B cell (primary cell): ENCODE results near the gene PCBP1. TPM values are rescaled to one million over a fixed set of nuclear protein-coding genes. Genes with fewer than 3 reads are reported as not detected.

Experiments used
- ATAC-seq: fragments of 200-7000 bp; cut with Tn5 transposase; one replicate; pipeline ENCODE4 v1.10.0; 2021; ENCODE audit warnings: low read depth, mild to moderate bottlenecking, moderate number of reproducible peaks, moderate library complexity
- CTCF ChIA-PET: fragments of 350-600 bp; sonication (Branson Sonifier 250); formaldehyde crosslinking; loops from one replicate; lab custom pipeline; 2021; ENCODE audit warnings: antibody characterized with exemption, inconsistent platforms; lab: Charles Lee
- POLR2A ChIA-PET: fragments of 350-600 bp; sonication (Branson Sonifier 250); formaldehyde crosslinking; loops from one replicate; lab custom pipeline; 2021; ENCODE audit warnings: antibody characterized with exemption; lab: Charles Lee
- DNase-seq: peaks from one replicate; pipeline ENCODE4 v3.0.0; 2013
- H2AFZ ChIP-seq: 2 replicates; pipeline ENCODE4 v1.6.1; 2012; ENCODE audit warnings: mild to moderate bottlenecking, low read depth, low read length; ENCODE audit not compliant: insufficient read depth, poor library complexity, severe bottlenecking
- H3K27ac ChIP-seq, 2 donors: 1 replicate in 1 of 2; 2 replicates in 1 of 2; pipeline ENCODE4 v1.5.1; 2012 to 2013; ENCODE audit warnings: low read length in 2 of 2, mild to moderate bottlenecking in 2 of 2, moderate library complexity in 1 of 2
- H3K27me3 ChIP-seq, 4 experiments: fragments of 200-600 bp in 1 of 4; sonication (generic) in 1 of 4; replicated peaks in 1 of 4; 1 replicate in 2 of 4; 2 replicates in 2 of 4; pipeline versions ENCODE4 v1.6.1 to v1.7.0; 2013 to 2016; ENCODE audit warnings: low read length in 3 of 4, mild to moderate bottlenecking in 2 of 4, mixed read lengths in 1 of 4, moderate library complexity in 1 of 4; ENCODE audit not compliant: insufficient read depth in 4 of 4, control insufficient read depth in 3 of 4; ENCODE audit errors: control extremely low read depth in 1 of 4
- H3K36me3 ChIP-seq, 2 experiments: replicated peaks in 1 of 2; 1 replicate in 1 of 2; 2 replicates in 1 of 2; pipeline versions ENCODE4 v1.6.1 to v1.7.1; 2013; ENCODE audit warnings: low read length in 1 of 2; ENCODE audit not compliant: insufficient read depth in 2 of 2, control insufficient read depth in 1 of 2; ENCODE audit errors: control extremely low read depth in 1 of 2, extremely low read depth in 1 of 2
- H3K4me1 ChIP-seq, 2 donors: fragments of 200-600 bp in 1 of 2; sonication (generic) in 1 of 2; 1 replicate in 1 of 2; 2 replicates in 1 of 2; pipeline versions ENCODE4 v1.5.1 to v1.6.1; 2013 to 2017; ENCODE audit warnings: low read length in 2 of 2; ENCODE audit not compliant: control insufficient read depth in 2 of 2, insufficient read depth in 2 of 2
- H3K4me2 ChIP-seq: replicated peaks from 2 replicates; pipeline ENCODE3; 2012; ENCODE audit warnings: mild to moderate bottlenecking, low read depth, low read length; ENCODE audit not compliant: poor library complexity, severe bottlenecking
- H3K4me3 ChIP-seq, 5 experiments: fragments of 200-600 bp in 1 of 5; sonication (generic) in 1 of 5; 1 replicate in 3 of 5; 2 replicates in 2 of 5; pipeline versions ENCODE4 v1.5.1 to v1.7.0; 2011 to 2016; ENCODE audit warnings: low read length in 4 of 5, mild to moderate bottlenecking in 4 of 5, low read depth in 2 of 5, control low read depth in 1 of 5, moderate library complexity in 1 of 5; ENCODE audit not compliant: insufficient read depth in 1 of 5; ENCODE audit errors: control extremely low read depth in 1 of 5, extremely low read depth in 1 of 5
- H3K79me2 ChIP-seq: fragments of 200-600 bp; sonication (generic); one replicate; pipeline ENCODE4 v1.6.0; 2016; ENCODE audit warnings: low read length; ENCODE audit not compliant: control insufficient read depth, insufficient read depth
- H3K9ac ChIP-seq: fragments of 200-600 bp; sonication (generic); 2 replicates; pipeline ENCODE4 v1.6.1; 2017; ENCODE audit warnings: mild to moderate bottlenecking, low read length, moderate library complexity
- H3K9me3 ChIP-seq, 3 donors: one replicate each; pipeline versions ENCODE4 v1.6.1 to v1.7.1; 2013; ENCODE audit warnings: low read length in 2 of 3; ENCODE audit not compliant: control insufficient read depth in 2 of 3, insufficient read depth in 1 of 3; ENCODE audit errors: control extremely low read depth in 1 of 3
- H4K20me1 ChIP-seq: 2 replicates; pipeline ENCODE4 v1.6.0; 2012; ENCODE audit warnings: mild to moderate bottlenecking, low read length; ENCODE audit not compliant: insufficient read depth, control insufficient read depth, poor library complexity, severe bottlenecking
- H3K27ac Mint-ChIP-seq: one replicate; pipeline ENCODE4 v1.8.0; 2021; ENCODE audit warnings: mixed read lengths
- H3K27me3 Mint-ChIP-seq: one replicate; pipeline ENCODE4 v1.8.0; 2021; ENCODE audit warnings: mixed read lengths
- H3K4me1 Mint-ChIP-seq: one replicate; pipeline ENCODE4 v1.8.0; 2021; ENCODE audit warnings: mixed read lengths
- H3K4me3 Mint-ChIP-seq: one replicate; pipeline ENCODE4 v1.8.0; 2021; ENCODE audit warnings: mixed read lengths
- H3K9me3 Mint-ChIP-seq: one replicate; pipeline ENCODE4 v1.8.0; 2022; ENCODE audit warnings: mixed read lengths; ENCODE audit not compliant: insufficient read depth
- CTCF ChIP-seq: fragments of 200-600 bp; IDR thresholded peaks from one replicate; pipeline ENCODE4 v1.8.0; 2022; ENCODE audit warnings: antibody characterized with exemption, mild to moderate bottlenecking
- EZH2 ChIP-seq: IDR thresholded peaks from 2 replicates; pipeline ENCODE4 v1.6.1; 2012; ENCODE audit warnings: borderline replicate concordance, low read depth, mild to moderate bottlenecking, moderate library complexity, low read length; ENCODE audit not compliant: insufficient read depth, poor library complexity, severe bottlenecking
- WGBS: methylation state at CpG from one replicate; pipeline ENCODE4 v1.1.5; 2013; ENCODE audit warnings: missing lambda C conversion rate; ENCODE audit not compliant: insufficient coverage; 5-methylcytosine and 5-hydroxymethylcytosine counted together
- intact Hi-C: fragments of 100-400 bp; cut with micrococcal nuclease; formaldehyde crosslinking; loops from one replicate; pipeline ENCODE4 v1.10.0; 2022
- polyA plus RNA-seq: library from polyadenylated mRNA; depleted of rRNA; stranded (reverse); fragments of >200 nt; gene quantifications from 2 replicates; pipeline ENCODE4 v1.2.3, GENCODE V29; 2012
- total RNA-seq, 2 donors: library from RNA; stranded (reverse); fragments of 120-200 nt in 1 of 2; gene quantifications; 1 replicate in 1 of 2; 2 replicates in 1 of 2; pipeline versions ENCODE4 v1.2.3 to v1.2.4, GENCODE V29; 2013 to 2022

The PCBP1 gene
- total and polyA plus RNA-seq, 2 donors (not counting 1 experiment from before 2014, with no cell fraction given), result 172 to 327 TPM

GRCh38 chr2:70044290-70045040 is 42.8 kb upstream of the PCBP1 start:
- Histone ChIP-seq H3K79me2 (no peaks in the 10 kb centered on the region), H3K4me1 (peaks cover 3 to 6% of the 10 kb centered on the region in 2 donors), H4K20me1 (no peaks in the 10 kb centered on the region), H3K27me3 (no peaks in the 10 kb centered on the region), H3K36me3 (peaks cover 4 to 9% of the 10 kb centered on the region in 2 experiments), H3K9me3 (no peaks in the 10 kb centered on the region), H3K4me2 (no peak overlapping the region), H2AFZ (no peak overlapping the region), H3K9ac (no peak overlapping the region), H3K27ac (no peak overlapping the region), H3K4me3 (no peak overlapping the region)
- ATAC-seq, result no peak
- POLR2A ChIA-PET, result no interaction called here
- intact Hi-C loops, result no loop called here
- DNase-seq, result no peak
- Mint-ChIP-seq H3K27ac (no peak overlapping the region), H3K27me3 (no peaks in the 10 kb centered on the region), H3K4me1 (no peaks in the 10 kb centered on the region), H3K9me3 (no peaks in the 10 kb centered on the region), H3K4me3 (no peak overlapping the region)
- CTCF ChIA-PET, result interaction anchor here (1.1 kb wide), 1 partner anchor 26 kb away, joined by 5 read pairs; no protein-coding TSS in a partner anchor
- WGBS, result 97% methylated on average over 8 of the region's 15 CpGs
- TF ChIP-seq CTCF (no peak), EZH2 (no peak)

- POLR2A ChIA-PET, result no interaction called here
- Histone ChIP-seq H3K79me2 (no peaks in the 10 kb centered on the region), H3K9me3 (no peaks in the 10 kb centered on the region), H3K9ac (no peak overlapping the region), H3K27ac (no peak overlapping the region), H3K4me1 (peaks cover 3 to 6% of the 10 kb centered on the region in 2 donors), H4K20me1 (no peaks in the 10 kb centered on the region), H2AFZ (no peak overlapping the region), H3K27me3 (no peaks in the 10 kb centered on the region), H3K4me2 (no peak overlapping the region), H3K36me3 (peaks cover 4 to 14% of the 10 kb centered on the region in 2 experiments), H3K4me3 (no peak overlapping the region)
- TF ChIP-seq EZH2 (no peak), CTCF (no peak)
- H3K9me3 Mint-ChIP-seq, result no peaks in the 10 kb centered on the region
- 90% methylated on average over 2 of the region's 6 CpGs for WGBS
- H3K4me1 Mint-ChIP-seq, result no peaks in the 10 kb centered on the region
- no peaks in the 10 kb centered on the region for H3K27me3 Mint-ChIP-seq
- H3K27ac Mint-ChIP-seq, result no peak overlapping the region
- CTCF ChIA-PET, result interaction anchor here (1.1 kb wide), 1 partner anchor 26 kb away, joined by 5 read pairs; no protein-coding TSS in a partner anchor
- H3K4me3 Mint-ChIP-seq, result no peak overlapping the region
- ATAC-seq (no peak), DNase-seq (no peak)
- intact Hi-C loops, result no loop called here
These were observed 41.9 kb upstream of the PCBP1 start for GRCh38 chr2:70045405-70045804.
